ENCODE data around the gene TSEN34.

TSEN34 gene

DNA sequence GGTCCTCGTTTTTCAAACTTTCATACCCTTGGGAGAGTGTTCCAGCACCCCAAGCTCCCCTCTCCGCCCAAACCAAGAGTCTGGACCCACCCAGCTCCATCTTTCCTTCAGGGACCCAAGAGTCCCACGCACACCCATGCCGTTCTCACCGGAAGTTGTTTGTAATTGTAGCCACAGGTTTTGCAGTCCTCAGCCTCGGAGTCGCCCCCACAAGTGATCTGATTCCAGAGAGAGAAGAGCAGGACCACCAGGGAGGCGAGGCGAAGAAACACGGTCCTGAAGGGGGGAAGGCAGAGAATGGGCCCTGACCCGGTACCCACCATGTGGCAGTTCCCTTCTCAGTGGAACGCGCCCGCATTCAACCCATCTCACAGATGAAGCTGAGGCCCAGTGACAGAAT lies 28.2 kb upstream of the TSEN34 start:
- Histone ChIP-seq H3K79me2 (ENCODE audit: control insufficient read depth, insufficient read depth, low read length) (no peaks in the 10 kb centered on the region), H3K23ac (ENCODE audit: low read length) (no peak overlapping the region), H2BK15ac (replicated peaks; ENCODE audit: low read depth) (no peak overlapping the region), H4K8ac (ENCODE audit: low read depth, low read length) (no peak overlapping the region), H2BK120ac (ENCODE audit: low read depth, low read length) (no peak overlapping the region), H3K4me1 (ENCODE audit: control insufficient read depth, low read depth, low read length) (peaks cover 3% of the 10 kb centered on the region), H4K5ac (ENCODE audit: low read length) (no peak overlapping the region), H3K18ac (ENCODE audit: low read length) (no peak overlapping the region), H3K79me1 (ENCODE audit: low read length) (peaks cover 2% of the 10 kb centered on the region), H3K4me2 (ENCODE audit: low read length) (no peak overlapping the region), H3K4me3 (ENCODE audit: low read length) (no peak overlapping the region), H3K27me3 (ENCODE audit: insufficient read depth, low read length, poor library complexity) (no peaks in the 10 kb centered on the region), H3K36me3 (ENCODE audit: control insufficient read depth, insufficient read depth, low read length) (no peaks in the 10 kb centered on the region), H3K9ac (ENCODE audit: low read length) (no peak overlapping the region), H3K4ac (ENCODE audit: low read depth, low read length) (no peak overlapping the region), H2AK5ac (ENCODE audit: low read length) (no peak overlapping the region), H3K27ac (ENCODE audit: low read depth, low read length) (no peak overlapping the region), H2BK5ac (ENCODE audit: low read length) (no peak overlapping the region), H3K56ac (ENCODE audit: low read length) (no peak overlapping the region)
- WGBS (ENCODE audit: extremely low coverage, insufficient coverage, low lambda C conversion rate), result no CpG with 5 or more reads among the region's 14 CpGs
- no peak for DNase-seq

DNA sequence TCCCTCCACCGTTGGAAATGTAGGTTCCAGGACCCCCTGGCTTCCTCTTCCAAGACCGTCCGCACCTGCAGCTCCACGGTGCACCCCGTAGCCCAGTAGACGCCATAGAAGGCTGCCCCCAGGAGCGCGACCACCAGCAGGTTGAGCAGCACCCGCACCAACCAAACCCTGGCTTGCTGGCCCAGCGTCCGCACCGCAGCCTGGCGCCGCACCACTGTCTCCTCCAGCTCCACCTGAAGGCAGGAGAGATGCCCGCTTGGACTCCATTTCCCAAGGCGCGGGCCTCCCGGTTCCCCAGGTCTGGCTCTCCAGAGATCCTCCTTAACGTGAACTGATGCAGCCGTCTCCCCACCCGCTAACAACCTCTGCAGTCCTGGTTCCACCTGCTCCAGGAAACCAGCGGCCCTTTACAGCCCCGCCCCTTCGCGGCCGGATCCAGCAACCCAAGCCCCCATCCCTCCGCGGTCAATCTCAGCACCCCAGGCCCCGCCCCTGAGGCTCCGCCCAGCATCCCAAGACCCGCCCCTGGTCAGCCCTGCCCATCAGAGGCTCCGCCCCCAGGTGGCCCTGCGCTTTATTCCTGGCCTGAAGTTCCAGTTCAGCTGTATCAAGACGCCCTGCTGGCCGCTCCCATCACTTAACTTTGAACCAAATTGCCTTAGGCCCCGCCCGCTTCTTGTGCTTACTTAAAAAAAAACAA lies 26.6 kb upstream of the TSEN34 start:
- DNase-seq, result peak; percentile 92
- H3K79me1 ChIP-seq (ENCODE audit: low read length), result peaks cover 2% of the 10 kb centered on the region
- no peak overlapping the region for H3K18ac ChIP-seq (ENCODE audit: low read length)
- H3K27me3 ChIP-seq (ENCODE audit: insufficient read depth, low read length, poor library complexity), result no peaks in the 10 kb centered on the region
- H2AK5ac ChIP-seq (ENCODE audit: low read length), result no peak overlapping the region
- H3K4me3 ChIP-seq (ENCODE audit: low read length), result no peak overlapping the region
- peak overlapping the region; percentile 51 for H3K9ac ChIP-seq (ENCODE audit: low read length)
- no peak overlapping the region for H3K27ac ChIP-seq (ENCODE audit: low read depth, low read length)
- H2BK15ac ChIP-seq (replicated peaks; ENCODE audit: low read depth), result no peak overlapping the region
- peak overlapping the region; percentile 61 for H3K4me2 ChIP-seq (ENCODE audit: low read length)
- H3K36me3 ChIP-seq (ENCODE audit: control insufficient read depth, insufficient read depth, low read length), result no peaks in the 10 kb centered on the region
- H3K23ac ChIP-seq (ENCODE audit: low read length), result no peak overlapping the region
- H4K5ac ChIP-seq (ENCODE audit: low read length), result no peak overlapping the region
- H3K79me2 ChIP-seq (ENCODE audit: control insufficient read depth, insufficient read depth, low read length), result no peaks in the 10 kb centered on the region
- H3K4me1 ChIP-seq (ENCODE audit: control insufficient read depth, low read depth, low read length), result peaks cover 3% of the 10 kb centered on the region
- no peak overlapping the region for H3K4ac ChIP-seq (ENCODE audit: low read depth, low read length)
- H4K8ac ChIP-seq (ENCODE audit: low read depth, low read length), result no peak overlapping the region
- no peak overlapping the region for H2BK5ac ChIP-seq (ENCODE audit: low read length)
- no CpG with 5 or more reads among the region's 37 CpGs for WGBS (ENCODE audit: extremely low coverage, insufficient coverage, low lambda C conversion rate)
- H2BK120ac ChIP-seq (ENCODE audit: low read depth, low read length), result no peak overlapping the region
- H3K56ac ChIP-seq (ENCODE audit: low read length), result peak overlapping the region; percentile 73

DNA sequence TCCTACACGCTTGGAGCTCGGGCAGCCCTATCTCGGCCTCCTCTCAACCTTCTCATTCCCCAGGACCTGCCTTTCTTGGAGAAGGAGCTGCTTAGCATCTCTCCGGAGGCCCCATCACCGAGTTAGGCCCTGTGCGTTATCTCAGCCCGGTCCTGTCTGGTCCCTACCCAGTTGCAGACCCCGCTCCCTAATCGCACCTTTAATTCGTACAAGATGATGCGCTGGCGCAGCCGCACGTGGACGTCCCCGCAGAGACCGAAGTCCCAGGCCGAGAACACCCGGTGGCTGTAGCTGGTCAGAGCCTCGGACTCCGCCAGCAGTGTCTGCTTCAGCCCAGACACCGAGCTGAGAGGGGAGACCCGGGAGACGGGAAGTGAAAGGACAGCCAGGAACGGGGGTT lies 25.9 kb upstream of the TSEN34 start:
- Histone ChIP-seq H2AK5ac (ENCODE audit: low read length) (no peak overlapping the region), H3K4me3 (ENCODE audit: low read length) (no peak overlapping the region), H3K23ac (ENCODE audit: low read length) (no peak overlapping the region), H4K8ac (ENCODE audit: low read depth, low read length) (no peak overlapping the region), H3K27me3 (ENCODE audit: insufficient read depth, low read length, poor library complexity) (no peaks in the 10 kb centered on the region), H4K5ac (ENCODE audit: low read length) (no peak overlapping the region), H3K36me3 (ENCODE audit: control insufficient read depth, insufficient read depth, low read length) (no peaks in the 10 kb centered on the region), H3K27ac (ENCODE audit: low read depth, low read length) (no peak overlapping the region), H3K18ac (ENCODE audit: low read length) (no peak overlapping the region), H2BK5ac (ENCODE audit: low read length) (no peak overlapping the region), H3K79me2 (ENCODE audit: control insufficient read depth, insufficient read depth, low read length) (no peaks in the 10 kb centered on the region), H3K79me1 (ENCODE audit: low read length) (peaks cover 2% of the 10 kb centered on the region), H3K4me1 (ENCODE audit: control insufficient read depth, low read depth, low read length) (peaks cover 3% of the 10 kb centered on the region), H2BK15ac (replicated peaks; ENCODE audit: low read depth) (no peak overlapping the region), H2BK120ac (ENCODE audit: low read depth, low read length) (no peak overlapping the region), H3K4me2 (ENCODE audit: low read length) (no peak overlapping the region), H3K4ac (ENCODE audit: low read depth, low read length) (no peak overlapping the region), H3K9ac (ENCODE audit: low read length) (no peak overlapping the region), H3K56ac (ENCODE audit: low read length) (no peak overlapping the region)
- DNase-seq, result no peak
- no CpG with 5 or more reads among the region's 25 CpGs for WGBS (ENCODE audit: extremely low coverage, insufficient coverage, low lambda C conversion rate)

DNA sequence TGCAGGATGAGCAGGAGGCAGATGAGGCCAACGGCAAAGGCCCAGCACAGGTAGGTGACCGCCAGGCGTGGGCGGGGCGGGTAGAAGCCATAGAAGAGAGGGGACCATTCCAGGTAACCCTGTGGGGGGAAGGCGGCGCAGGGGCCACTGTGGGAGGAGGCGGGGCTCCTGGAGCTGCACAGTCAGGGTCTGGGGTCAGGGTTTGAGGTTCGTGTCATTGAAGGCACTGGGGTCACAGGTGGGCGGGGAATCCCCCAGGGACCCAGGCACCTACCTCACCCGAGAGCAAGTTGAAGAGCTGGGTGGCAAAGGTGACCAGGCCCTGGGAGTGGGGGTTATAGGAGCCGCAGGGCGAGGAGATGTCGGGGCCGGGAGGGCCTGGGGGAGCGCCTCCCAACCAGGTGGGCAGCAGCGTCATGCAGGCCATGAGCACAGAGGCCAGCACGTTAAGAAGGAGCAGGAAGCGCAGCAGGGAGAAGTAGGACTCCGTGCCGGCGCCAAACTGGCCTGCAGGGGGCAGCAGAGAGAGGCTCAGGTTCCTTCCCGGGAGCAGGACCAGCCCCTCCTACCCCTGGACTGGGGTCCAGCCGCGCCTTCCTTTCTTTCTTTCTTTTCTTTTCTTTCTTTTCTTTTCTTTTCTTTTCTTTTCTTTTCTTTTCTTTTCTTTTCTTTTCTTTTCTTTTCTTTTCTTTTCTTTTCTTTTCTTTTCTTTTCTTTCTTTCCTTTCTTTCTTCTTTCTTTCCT lies 22.8 kb upstream of the TSEN34 start:
- H2BK15ac ChIP-seq (replicated peaks; ENCODE audit: low read depth), result no peak overlapping the region
- H3K4ac ChIP-seq (ENCODE audit: low read depth, low read length), result no peak overlapping the region
- no CpG with 5 or more reads among the region's 25 CpGs for WGBS (ENCODE audit: extremely low coverage, insufficient coverage, low lambda C conversion rate)
- H3K79me2 ChIP-seq (ENCODE audit: control insufficient read depth, insufficient read depth, low read length), result no peaks in the 10 kb centered on the region
- H2AK5ac ChIP-seq (ENCODE audit: low read length), result no peak overlapping the region
- H3K4me3 ChIP-seq (ENCODE audit: low read length), result no peak overlapping the region
- no peaks in the 10 kb centered on the region for H3K27me3 ChIP-seq (ENCODE audit: insufficient read depth, low read length, poor library complexity)
- H3K4me1 ChIP-seq (ENCODE audit: control insufficient read depth, low read depth, low read length), result peaks cover 5% of the 10 kb centered on the region
- DNase-seq, result peak; percentile 91
- H3K9ac ChIP-seq (ENCODE audit: low read length), result no peak overlapping the region
- no peak overlapping the region for H4K5ac ChIP-seq (ENCODE audit: low read length)
- H3K36me3 ChIP-seq (ENCODE audit: control insufficient read depth, insufficient read depth, low read length), result no peaks in the 10 kb centered on the region
- no peak overlapping the region for H4K8ac ChIP-seq (ENCODE audit: low read depth, low read length)
- H2BK120ac ChIP-seq (ENCODE audit: low read depth, low read length), result no peak overlapping the region
- H3K23ac ChIP-seq (ENCODE audit: low read length), result no peak overlapping the region
- no peak overlapping the region for H3K4me2 ChIP-seq (ENCODE audit: low read length)
- H2BK5ac ChIP-seq (ENCODE audit: low read length), result no peak overlapping the region
- no peak overlapping the region for H3K27ac ChIP-seq (ENCODE audit: low read depth, low read length)
- no peaks in the 10 kb centered on the region for H3K79me1 ChIP-seq (ENCODE audit: low read length)
- peak overlapping the region; percentile 25 for H3K56ac ChIP-seq (ENCODE audit: low read length)
- H3K18ac ChIP-seq (ENCODE audit: low read length), result no peak overlapping the region

GRCh38 chr19:54169149-54169740 lies 21.9 kb upstream of the TSEN34 start:
- Histone ChIP-seq H3K27me3 (ENCODE audit: insufficient read depth, low read length, poor library complexity) (no peaks in the 10 kb centered on the region), H3K4ac (ENCODE audit: low read depth, low read length) (no peak overlapping the region), H3K9ac (ENCODE audit: low read length) (no peak overlapping the region), H4K5ac (ENCODE audit: low read length) (no peak overlapping the region), H2BK5ac (ENCODE audit: low read length) (no peak overlapping the region), H2BK15ac (replicated peaks; ENCODE audit: low read depth) (no peak overlapping the region), H3K27ac (ENCODE audit: low read depth, low read length) (no peak overlapping the region), H4K8ac (ENCODE audit: low read depth, low read length) (no peak overlapping the region), H3K18ac (ENCODE audit: low read length) (no peak overlapping the region), H3K4me1 (ENCODE audit: control insufficient read depth, low read depth, low read length) (peaks cover 4% of the 10 kb centered on the region), H3K36me3 (ENCODE audit: control insufficient read depth, insufficient read depth, low read length) (no peaks in the 10 kb centered on the region), H2BK120ac (ENCODE audit: low read depth, low read length) (no peak overlapping the region), H3K79me2 (ENCODE audit: control insufficient read depth, insufficient read depth, low read length) (no peaks in the 10 kb centered on the region), H3K79me1 (ENCODE audit: low read length) (no peaks in the 10 kb centered on the region), H3K4me2 (ENCODE audit: low read length) (no peak overlapping the region), H3K56ac (ENCODE audit: low read length) (no peak overlapping the region), H3K4me3 (ENCODE audit: low read length) (no peak overlapping the region), H3K23ac (ENCODE audit: low read length) (no peak overlapping the region), H2AK5ac (ENCODE audit: low read length) (no peak overlapping the region)
- no peak for DNase-seq
- WGBS (ENCODE audit: extremely low coverage, insufficient coverage, low lambda C conversion rate), result no CpG with 5 or more reads among the region's 21 CpGs
